Measurements from ENCODE around the gene GMDS.

Gene GMDS

GRCh38 chr6:2245103-2245876 lies at the start of gene GMDS:
TSS of gene GMDS (minus strand) at chr6:2245605.
- peak; percentile 88 for DNase-seq (ENCODE audit: low spot score)

GRCh38 chr6:2285510-2285909 lies 40.1 kb upstream of the GMDS start:
- DNase-seq (ENCODE audit: low spot score) = no peak

GRCh38 chr6:2275892-2276242 lies 30.5 kb upstream of the GMDS start:
- no peak for DNase-seq (ENCODE audit: low spot score)

GRCh38 chr6:2274981-2275891 lies 29.8 kb upstream of the GMDS start:
- no peak for DNase-seq (ENCODE audit: low spot score)

DNA sequence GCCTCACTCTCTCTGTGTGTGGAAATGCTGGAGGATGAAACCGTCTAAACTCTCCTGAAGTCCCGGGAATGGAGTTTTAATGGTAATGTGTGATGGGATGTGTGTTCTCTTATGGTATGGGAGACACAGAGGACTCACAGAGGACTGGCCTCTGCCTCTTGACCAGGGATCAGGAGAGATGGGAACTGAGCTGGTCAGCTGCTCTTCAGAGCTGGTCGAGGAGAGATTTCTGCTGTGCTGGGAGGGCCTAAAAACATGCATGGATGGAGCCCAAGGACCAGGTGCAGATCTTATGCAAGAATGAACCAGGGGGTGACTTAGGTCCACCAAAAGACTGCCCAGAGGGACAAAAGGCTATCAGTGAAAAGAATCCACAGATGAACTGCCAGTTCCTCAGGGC lies 27.3 kb upstream of the GMDS start:
- no peak for DNase-seq (ENCODE audit: low spot score)

DNA sequence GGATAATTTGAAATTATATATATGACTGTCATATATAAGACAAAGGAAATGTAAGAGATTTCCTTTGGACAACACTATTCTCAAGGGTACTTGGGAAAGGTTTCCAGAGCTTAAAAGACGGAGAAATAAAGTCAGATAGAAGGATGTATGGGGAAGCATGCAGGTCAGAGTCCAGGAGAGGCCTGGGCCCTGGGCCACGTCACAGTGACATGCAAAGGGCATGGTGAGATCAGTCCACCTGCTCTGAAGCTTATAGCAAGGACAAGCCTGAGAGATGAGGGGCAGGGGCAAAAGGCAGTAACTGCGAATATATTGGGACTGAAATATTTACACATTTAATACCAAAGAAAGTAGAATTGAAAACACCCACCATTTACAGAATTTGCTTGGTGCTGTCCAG lies 24.6 kb upstream of the GMDS start:
- DNase-seq (ENCODE audit: low spot score) = no peak

- no peak for DNase-seq (ENCODE audit: low spot score)
Measured at GRCh38 chr6:2266841-2267240, 21.4 kb upstream of the GMDS start.

- DNase-seq (ENCODE audit: low spot score) = no peak
Measured at GRCh38 chr6:2266031-2266795, 20.8 kb upstream of the GMDS start.

DNA sequence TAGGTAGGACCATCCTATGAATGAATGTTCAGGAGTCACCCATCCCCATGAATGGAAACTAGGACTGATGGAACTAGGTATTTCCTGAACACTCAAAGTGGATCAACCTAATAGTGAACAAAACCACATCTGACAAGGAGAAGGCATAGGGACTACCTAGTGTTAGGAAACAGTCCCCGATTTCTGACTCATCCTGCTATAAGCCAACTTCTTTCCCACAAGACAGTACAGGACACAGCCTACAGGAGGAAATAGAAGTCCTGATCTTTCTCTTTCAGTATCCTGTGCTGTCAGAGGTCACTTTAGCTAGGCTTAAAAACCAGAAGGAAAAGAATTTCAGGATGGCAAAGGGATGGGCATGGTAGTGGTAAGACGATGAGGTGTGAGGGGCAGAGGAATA lies 19.5 kb upstream of the GMDS start:
- no peak for DNase-seq (ENCODE audit: low spot score)

DNA sequence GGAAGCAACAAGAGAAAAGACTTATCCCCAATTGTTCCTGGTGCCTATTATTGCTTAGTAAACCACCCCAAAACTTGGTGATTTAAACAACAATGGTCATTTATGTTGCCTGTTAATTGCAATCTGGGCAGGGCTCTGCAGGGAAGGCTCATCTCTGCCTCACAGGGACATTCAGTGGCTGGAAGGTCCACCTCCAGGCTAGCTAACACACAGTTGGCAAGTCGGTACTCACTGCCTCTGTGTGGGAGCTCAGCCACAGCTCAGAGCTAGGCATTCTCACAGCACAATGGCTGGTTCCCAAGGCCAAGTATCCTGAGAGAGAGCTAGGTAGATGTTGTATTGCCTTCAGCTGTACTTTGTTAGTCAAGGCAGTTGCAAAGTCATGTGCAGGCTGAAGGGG lies 18.5 kb upstream of the GMDS start:
- no peak for DNase-seq (ENCODE audit: low spot score)

GRCh38 chr6:2259574-2259973 lies 14.2 kb upstream of the GMDS start:
- no peak for DNase-seq (ENCODE audit: low spot score)

DNA sequence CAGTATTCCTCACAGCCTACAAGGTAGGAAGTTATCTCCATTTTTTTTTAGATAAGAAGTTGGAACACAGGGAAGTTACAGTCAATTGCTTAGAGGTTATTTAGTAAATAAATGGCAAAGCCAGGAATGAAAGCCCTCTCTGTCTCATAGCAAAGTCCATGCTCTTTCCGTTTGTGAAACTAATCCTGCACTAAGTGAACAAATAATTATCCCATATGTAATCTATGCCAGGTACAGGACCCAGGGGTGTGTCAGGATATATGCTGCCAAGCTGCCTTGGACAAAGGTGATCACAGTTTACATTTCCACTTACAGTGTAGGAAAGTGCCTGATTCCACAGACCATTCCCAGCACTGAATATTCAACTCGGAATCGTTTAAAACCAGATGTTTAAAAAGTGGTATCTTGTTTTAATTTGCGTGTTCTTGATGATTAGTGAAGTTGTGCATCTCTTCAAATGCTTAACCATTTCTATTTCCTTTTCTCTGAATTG lies 13.6 kb upstream of the GMDS start:
- no peak for DNase-seq (ENCODE audit: low spot score)

GRCh38 chr6:2258112-2258511 lies 12.7 kb upstream of the GMDS start:
- DNase-seq (ENCODE audit: low spot score) = no peak

GRCh38 chr6:2257363-2257762 lies 12.0 kb upstream of the GMDS start:
- no peak for DNase-seq (ENCODE audit: low spot score)

- DNase-seq (ENCODE audit: low spot score) = no peak
Measured at GRCh38 chr6:2254747-2255146, 9.3 kb upstream of the GMDS start.

- DNase-seq (ENCODE audit: low spot score) = no peak
Measured at GRCh38 chr6:2249126-2249525, 3.7 kb upstream of the GMDS start.

DNA sequence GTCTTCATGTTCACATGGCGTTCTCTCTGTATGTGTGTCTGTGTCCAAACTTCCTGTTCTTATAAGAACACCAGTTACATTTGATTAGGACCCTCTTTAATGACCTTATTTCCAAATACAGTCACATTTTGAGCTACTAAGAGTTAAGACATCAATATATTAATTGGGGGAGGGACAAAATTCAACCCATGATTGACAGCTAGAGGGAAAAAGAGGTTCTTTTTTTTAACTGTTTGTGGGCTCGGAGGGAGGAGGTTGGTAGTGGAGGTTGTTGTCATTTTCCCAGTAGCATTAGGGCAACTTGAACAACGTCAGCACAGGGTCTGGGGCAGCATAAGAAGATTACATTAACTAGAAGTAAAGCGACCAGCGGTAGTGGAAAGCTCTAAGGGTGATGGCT lies 2.3 kb upstream of the GMDS start:
- no peak for DNase-seq (ENCODE audit: low spot score)

GRCh38 chr6:2245877-2246863 lies 765 bp upstream of the GMDS start:
- DNase-seq (ENCODE audit: low spot score) = peak; percentile 71

GRCh38 chr6:2244261-2245102 lies 923 bp downstream of the GMDS start:
- DNase-seq (ENCODE audit: low spot score) = no peak

DNA sequence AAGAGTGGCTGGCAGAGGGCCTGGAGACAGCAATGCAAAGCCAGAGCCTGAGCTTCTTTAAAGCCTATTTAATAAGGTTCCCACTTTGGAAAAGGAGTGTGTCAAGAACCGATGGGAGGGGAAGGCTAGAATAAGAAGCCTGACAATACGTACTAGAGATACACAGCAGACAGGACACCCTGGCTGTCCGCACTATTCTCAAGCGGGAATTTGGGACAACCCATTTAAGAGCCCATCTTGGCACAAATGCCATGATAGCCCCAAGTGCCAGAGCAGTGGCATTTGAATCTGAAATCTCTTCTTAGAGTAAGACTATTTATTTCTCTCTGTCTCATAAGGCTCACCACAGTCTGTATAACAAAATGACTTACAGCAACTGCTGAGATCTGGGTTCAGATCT lies 3.1 kb downstream of the GMDS start:
- DNase-seq (ENCODE audit: low spot score) = no peak
